ENCODE measurements around the gene PARD6A. TPM values are rescaled to one million over a fixed set of nuclear protein-coding genes. Genes with fewer than 3 reads are reported as not detected.

The PARD6A gene
- polyA plus RNA-seq, 3 donors, result 2.7 to 6.9 (median 6.1) TPM

DNA sequence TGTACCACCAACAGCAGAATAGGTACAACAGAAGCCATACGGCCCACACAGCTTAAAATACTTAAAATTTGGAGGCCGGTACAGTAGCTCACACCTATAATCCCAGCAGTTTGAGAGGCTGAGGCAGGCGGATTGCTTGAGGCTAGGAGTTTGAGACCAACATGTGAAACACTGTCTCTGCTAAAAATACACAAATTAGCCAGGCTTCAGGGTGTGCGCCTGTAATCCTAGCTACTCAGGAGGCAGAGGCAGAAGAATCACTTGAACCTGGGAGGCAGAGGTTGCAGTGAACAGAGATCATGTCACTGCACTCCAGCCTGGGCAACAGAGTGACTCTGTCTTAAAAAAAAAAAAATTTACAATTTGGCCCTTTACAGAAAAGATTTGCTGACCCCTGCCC is 41.4 kb downstream of the PARD6A start:
- H3K9me3 Mint-ChIP-seq, result peaks cover 0 to 14% (median 5%) of the 10 kb centered on the region in 7 donors
- intact Hi-C loops (cut with micrococcal nuclease), result no loop called here
- Histone ChIP-seq H3K9ac (ENCODE audit: insufficient read depth, low read length, poor library complexity, severe bottlenecking) (no peak overlapping the region), H3K9me3 (replicated peaks in 1 of 2; ENCODE audit: control insufficient read depth in 1 of 2, insufficient read depth in 1 of 2, low read length in 2 of 2) (peaks cover 0 to 11% of the 10 kb centered on the region in 2 donors), H3K27ac (ENCODE audit: low read depth in 1 of 2, low read length in 2 of 2) (no peak overlapping the region), H3K4me1 (ENCODE audit: control insufficient read depth in 1 of 2, insufficient read depth in 2 of 2, low read length in 2 of 2) (peaks cover 3 to 10% of the 10 kb centered on the region in 2 donors), H3K27me3 (ENCODE audit: control insufficient read depth in 2 of 2, insufficient read depth in 2 of 2, low read length in 2 of 2) (no peaks in the 10 kb centered on the region), H2AFZ (ENCODE audit: insufficient read depth, low read depth, low read length, poor library complexity, severe bottlenecking) (no peak overlapping the region), H3K79me2 (ENCODE audit: insufficient read depth, low read length) (peaks cover 5% of the 10 kb centered on the region), H3K4me2 (replicated peaks; ENCODE audit: extremely low read depth, low read length, poor library complexity, severe bottlenecking) (no peak overlapping the region), H3K4me3 (replicated peaks in 1 of 3; ENCODE audit: low read depth in 2 of 3, low read length in 3 of 3) (no peak overlapping the region), H3K36me3 (replicated peaks in 1 of 2; ENCODE audit: control insufficient read depth in 1 of 2, insufficient read depth in 2 of 2, low read length in 2 of 2) (no peaks in the 10 kb centered on the region), H4K20me1 (ENCODE audit: insufficient read depth, low read length) (no peaks in the 10 kb centered on the region)
- H3K4me1 Mint-ChIP-seq, result peaks cover 11% of the 10 kb centered on the region
- no peak overlapping the region for H3K4me3 Mint-ChIP-seq
- WGBS (ENCODE audit: insufficient coverage), result 93% methylated on average over 2 of the region's 4 CpGs
- peaks cover 9 to 13% of the 10 kb centered on the region in 2 donors for H3K36me3 Mint-ChIP-seq
- DNase-seq, result no peak
- TF ChIP-seq, protein P1, sequence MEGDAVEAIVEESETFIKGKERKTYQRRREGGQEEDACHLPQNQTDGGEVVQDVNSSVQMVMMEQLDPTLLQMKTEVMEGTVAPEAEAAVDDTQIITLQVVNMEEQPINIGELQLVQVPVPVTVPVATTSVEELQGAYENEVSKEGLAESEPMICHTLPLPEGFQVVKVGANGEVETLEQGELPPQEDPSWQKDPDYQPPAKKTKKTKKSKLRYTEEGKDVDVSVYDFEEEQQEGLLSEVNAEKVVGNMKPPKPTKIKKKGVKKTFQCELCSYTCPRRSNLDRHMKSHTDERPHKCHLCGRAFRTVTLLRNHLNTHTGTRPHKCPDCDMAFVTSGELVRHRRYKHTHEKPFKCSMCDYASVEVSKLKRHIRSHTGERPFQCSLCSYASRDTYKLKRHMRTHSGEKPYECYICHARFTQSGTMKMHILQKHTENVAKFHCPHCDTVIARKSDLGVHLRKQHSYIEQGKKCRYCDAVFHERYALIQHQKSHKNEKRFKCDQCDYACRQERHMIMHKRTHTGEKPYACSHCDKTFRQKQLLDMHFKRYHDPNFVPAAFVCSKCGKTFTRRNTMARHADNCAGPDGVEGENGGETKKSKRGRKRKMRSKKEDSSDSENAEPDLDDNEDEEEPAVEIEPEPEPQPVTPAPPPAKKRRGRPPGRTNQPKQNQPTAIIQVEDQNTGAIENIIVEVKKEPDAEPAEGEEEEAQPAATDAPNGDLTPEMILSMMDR (IDR thresholded peaks at IDR 0.05), result no peak
- H3K27me3 Mint-ChIP-seq (ENCODE audit: low read depth in 3 of 3), result no peaks in the 10 kb centered on the region
- H3K27ac Mint-ChIP-seq, result no peak overlapping the region

DNA sequence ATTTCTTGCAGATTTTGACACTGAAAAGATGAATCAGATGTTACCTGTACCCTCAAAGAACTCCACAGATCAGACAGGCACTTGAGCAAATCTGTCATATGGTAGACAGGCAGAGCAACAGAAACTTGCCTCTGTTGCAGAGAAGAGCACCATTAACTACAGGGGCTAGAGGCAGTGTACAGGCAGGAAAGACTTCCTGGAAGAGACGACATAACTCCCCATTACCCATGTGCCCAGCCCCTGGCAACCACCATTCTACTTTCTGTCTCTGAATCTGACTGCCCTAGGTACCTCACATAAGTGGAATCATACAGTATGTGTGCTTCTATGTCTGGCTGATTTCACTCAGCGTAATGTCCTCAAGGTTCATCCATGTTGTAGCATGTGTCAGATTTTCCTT is 42.9 kb downstream of the PARD6A start:
- Histone ChIP-seq H3K9ac (ENCODE audit: insufficient read depth, low read length, poor library complexity, severe bottlenecking) (no peak overlapping the region), H2AFZ (ENCODE audit: insufficient read depth, low read depth, low read length, poor library complexity, severe bottlenecking) (no peak overlapping the region), H3K9me3 (replicated peaks in 1 of 2; ENCODE audit: control insufficient read depth in 1 of 2, insufficient read depth in 1 of 2, low read length in 2 of 2) (peaks cover 0 to 11% of the 10 kb centered on the region in 2 donors), H3K79me2 (ENCODE audit: insufficient read depth, low read length) (peaks cover 7% of the 10 kb centered on the region), H3K4me2 (replicated peaks; ENCODE audit: extremely low read depth, low read length, poor library complexity, severe bottlenecking) (no peak overlapping the region), H3K27ac (ENCODE audit: low read depth in 1 of 2, low read length in 2 of 2) (no peak overlapping the region), H3K4me3 (replicated peaks in 1 of 3; ENCODE audit: low read depth in 2 of 3, low read length in 3 of 3) (no peak overlapping the region), H4K20me1 (ENCODE audit: insufficient read depth, low read length) (no peaks in the 10 kb centered on the region), H3K36me3 (replicated peaks in 1 of 2; ENCODE audit: control insufficient read depth in 1 of 2, insufficient read depth in 2 of 2, low read length in 2 of 2) (no peaks in the 10 kb centered on the region), H3K27me3 (ENCODE audit: control insufficient read depth in 2 of 2, insufficient read depth in 2 of 2, low read length in 2 of 2) (no peaks in the 10 kb centered on the region), H3K4me1 (ENCODE audit: control insufficient read depth in 1 of 2, insufficient read depth in 2 of 2, low read length in 2 of 2) (no peaks in the 10 kb centered on the region)
- Mint-ChIP-seq H3K9me3 (peaks cover 0 to 11% (median 5%) of the 10 kb centered on the region in 7 donors), H3K27me3 (ENCODE audit: low read depth in 3 of 3) (no peaks in the 10 kb centered on the region), H3K4me1 (no peaks in the 10 kb centered on the region), H3K27ac (peak overlapping the region in 1 of 7 donors; percentile 35), H3K36me3 (peaks cover 3 to 11% of the 10 kb centered on the region in 2 donors), H3K4me3 (no peak overlapping the region)
- WGBS (ENCODE audit: insufficient coverage), result 100% methylated on average over 1 of the region's 2 CpGs
- intact Hi-C loops (cut with micrococcal nuclease), result no loop called here
- no peak for DNase-seq
- TF ChIP-seq, protein P1 (IDR thresholded peaks at IDR 0.05), result no peak

Measured in CD14-positive monocyte (primary cell).